Measurements from ENCODE around the gene CEP57L1. TPM values are rescaled to one million over a fixed set of nuclear protein-coding genes. Genes with fewer than 3 reads are reported as not detected.

Gene CEP57L1
- total RNA-seq, 4 donors from 2014 or later = 5.6 to 52.7 (median 17.5) TPM

GRCh38 chr6:109050447-109051102 is 44.7 kb upstream of the CEP57L1 start:
- no peak overlapping the region for H3K27ac ChIP-seq
- no peak overlapping the region for H3K4me3 ChIP-seq
- H3K36me3 ChIP-seq = no peaks in the 10 kb centered on the region
- H3K4me1 ChIP-seq = no peaks in the 10 kb centered on the region
- no peak for DNase-seq
- TF ChIP-seq POLR2A (IDR thresholded peaks at IDR 0.05) = no peak
- TF ChIP-seq CTCF (IDR thresholded peaks at IDR 0.05) = no peak
- H3K9me3 ChIP-seq = no peaks in the 10 kb centered on the region
- intact Hi-C loops (cut with DNase I; ENCODE audit: low total_unique reads) = no loop called here
- H3K27me3 ChIP-seq = no peaks in the 10 kb centered on the region

- DNase-seq = no peak
- Histone ChIP-seq H3K9me3 (no peaks in the 10 kb centered on the region), H3K27me3 (no peaks in the 10 kb centered on the region), H3K36me3 (no peaks in the 10 kb centered on the region), H3K4me3 (no peak overlapping the region), H3K27ac (no peak overlapping the region), H3K4me1 (no peaks in the 10 kb centered on the region)
- TF ChIP-seq POLR2A (IDR thresholded peaks at IDR 0.05) (no peak), CTCF (IDR thresholded peaks at IDR 0.05) (no peak)
- intact Hi-C loops (cut with DNase I; ENCODE audit: low total_unique reads) = no loop called here
Observed at GRCh38 chr6:109051301-109052017, 43.8 kb upstream of the CEP57L1 start.

- Histone ChIP-seq H3K9me3 (no peaks in the 10 kb centered on the region), H3K4me1 (no peaks in the 10 kb centered on the region), H3K27me3 (no peaks in the 10 kb centered on the region), H3K36me3 (no peaks in the 10 kb centered on the region), H3K27ac (no peak overlapping the region), H3K4me3 (no peak overlapping the region)
- intact Hi-C loops (cut with DNase I; ENCODE audit: low total_unique reads) = no loop called here
- DNase-seq = no peak
- TF ChIP-seq POLR2A (IDR thresholded peaks at IDR 0.05) (no peak), CTCF (IDR thresholded peaks at IDR 0.05) (no peak)
Observed at GRCh38 chr6:109052018-109052651, 43.2 kb upstream of the CEP57L1 start.

- TF ChIP-seq CTCF (IDR thresholded peaks at IDR 0.05) (no peak), POLR2A (IDR thresholded peaks at IDR 0.05) (no peak)
- H3K36me3 ChIP-seq = no peaks in the 10 kb centered on the region
- intact Hi-C loops (cut with DNase I; ENCODE audit: low total_unique reads) = no loop called here
- DNase-seq = no peak
- no peak overlapping the region for H3K27ac ChIP-seq
- no peaks in the 10 kb centered on the region for H3K27me3 ChIP-seq
- H3K4me1 ChIP-seq = no peaks in the 10 kb centered on the region
- H3K4me3 ChIP-seq = no peak overlapping the region
- H3K9me3 ChIP-seq = no peaks in the 10 kb centered on the region
Observed at GRCh38 chr6:109052852-109053251, 42.5 kb upstream of the CEP57L1 start.

GRCh38 chr6:109053336-109053735 is 42.0 kb upstream of the CEP57L1 start:
- intact Hi-C loops (cut with DNase I; ENCODE audit: low total_unique reads) = no loop called here
- H3K4me3 ChIP-seq = no peak overlapping the region
- H3K9me3 ChIP-seq = no peaks in the 10 kb centered on the region
- no peaks in the 10 kb centered on the region for H3K4me1 ChIP-seq
- no peak overlapping the region for H3K27ac ChIP-seq
- H3K27me3 ChIP-seq = no peaks in the 10 kb centered on the region
- DNase-seq = no peak
- no peak for TF ChIP-seq POLR2A (IDR thresholded peaks at IDR 0.05)
- no peak for TF ChIP-seq CTCF (IDR thresholded peaks at IDR 0.05)
- H3K36me3 ChIP-seq = no peaks in the 10 kb centered on the region

All from uterus (tissue), 4 donors.